GM18909 (cell line): ENCODE results near the gene IRF5.

Experiments
- ATAC-seq: cut with Tn5 transposase; IDR thresholded peaks from one replicate; pipeline ENCODE4 v1.9.1; 2021; ENCODE audit warnings: mild to moderate bottlenecking; ENCODE audit not compliant: unreplicated experiment, poor library complexity

Gene IRF5

GRCh38 chr7:128937647-128938543 is at the start of gene IRF5:
IRF5 (plus strand) TSS chr7:128937927; CDS start chr7:128942082, 4,155 bp downstream.
- ATAC-seq, result peak; percentile 21

GRCh38 chr7:128888039-128888755 is 49.5 kb upstream of the IRF5 start:
- ATAC-seq, result no peak

DNA sequence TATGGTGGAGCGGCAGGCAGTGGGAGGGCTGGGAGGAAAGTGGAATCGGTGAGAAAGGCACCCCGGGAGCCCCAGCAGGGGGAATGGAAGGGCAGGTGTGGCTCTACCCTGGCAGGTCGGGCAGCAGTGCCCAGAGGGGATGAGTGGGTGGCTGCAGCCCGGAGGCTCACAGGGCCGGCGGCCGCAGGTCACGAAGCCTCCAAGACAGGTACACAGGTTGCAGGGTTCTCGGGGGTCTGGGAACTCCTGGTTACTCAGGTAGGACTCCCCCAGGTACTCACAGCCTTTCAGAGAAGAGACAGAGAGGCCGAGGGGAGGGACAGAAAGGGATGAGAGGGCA is 49.0 kb upstream of the IRF5 start:
- ATAC-seq, result no peak

DNA sequence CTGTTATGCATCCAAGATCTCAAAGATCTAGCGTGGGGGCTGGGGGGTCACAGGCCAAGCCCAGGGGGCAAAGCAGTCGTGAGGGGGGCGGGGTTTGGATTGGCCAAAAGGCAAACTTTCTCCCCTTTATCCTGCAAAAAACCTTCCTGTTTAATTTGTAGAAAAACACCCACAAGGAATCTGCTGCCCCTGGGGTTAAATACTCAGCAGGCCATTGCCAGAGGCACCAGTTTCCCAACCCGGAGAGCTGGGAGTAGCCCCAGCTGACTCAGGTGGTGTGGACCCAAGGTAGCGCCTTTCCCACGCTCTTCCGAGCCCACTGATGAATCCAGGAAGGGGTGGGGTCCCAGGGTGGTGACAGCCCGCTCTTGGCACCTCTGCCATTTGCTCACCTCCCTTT is 48.6 kb upstream of the IRF5 start:
- no peak for ATAC-seq

- no peak for ATAC-seq
Measured at GRCh38 chr7:128890306-128891109, 47.2 kb upstream of the IRF5 start.

DNA sequence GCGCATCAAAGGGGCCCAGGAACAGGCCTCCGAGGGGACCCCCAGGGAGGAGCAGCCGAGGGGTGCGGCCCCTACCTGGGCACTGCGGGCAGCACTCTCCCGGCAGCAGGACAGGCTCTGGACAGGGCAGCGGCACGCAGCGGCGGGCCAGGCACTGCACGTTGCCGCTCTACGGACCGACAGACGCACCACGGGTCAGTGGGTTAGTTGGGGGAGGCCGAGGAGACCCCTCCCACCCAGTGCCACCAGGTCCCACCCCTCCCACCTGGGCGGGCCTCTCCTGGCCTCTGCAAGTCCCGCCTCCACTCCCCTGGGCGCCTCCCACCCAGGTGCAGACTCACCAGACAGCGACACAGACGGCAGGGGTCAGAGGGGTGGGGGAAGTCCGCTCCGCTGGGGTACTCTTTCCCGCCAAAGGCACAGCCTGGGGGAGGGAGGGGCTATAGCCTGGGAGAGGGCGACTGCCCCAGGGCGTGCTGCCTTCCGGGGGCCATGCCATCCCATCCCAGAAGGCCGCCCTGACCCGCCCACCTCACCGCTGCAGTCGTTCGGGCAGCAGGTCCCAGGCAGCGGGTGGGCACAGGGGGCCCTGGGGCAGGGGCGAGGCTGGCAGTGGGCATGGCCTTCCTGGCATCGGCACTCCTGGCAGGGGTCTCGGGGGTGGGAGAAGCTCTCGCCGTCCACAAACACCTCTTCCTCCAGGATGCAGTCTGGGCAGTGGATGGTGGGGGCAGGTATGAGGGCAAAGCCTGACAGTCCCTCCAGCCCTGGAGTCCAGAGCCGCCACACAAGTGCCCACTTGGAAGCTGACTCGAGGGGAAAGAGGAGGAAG is 46.4 kb upstream of the IRF5 start:
- ATAC-seq, result no peak

DNA sequence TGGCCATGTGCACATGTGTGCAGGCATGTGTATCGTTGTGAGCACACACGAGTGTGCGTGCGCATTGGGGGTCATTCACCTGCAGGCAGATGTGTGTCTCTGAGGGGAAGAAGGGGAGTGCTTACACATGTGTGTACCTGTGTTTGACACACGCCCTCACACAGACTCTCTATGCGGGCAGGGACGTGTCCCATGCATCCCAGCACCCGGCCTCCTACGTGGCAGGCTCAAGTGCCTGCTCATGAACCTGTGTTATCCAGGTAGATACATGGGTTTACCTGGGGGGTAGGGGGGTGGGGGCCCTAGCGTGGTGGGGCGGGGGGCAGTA is 45.8 kb upstream of the IRF5 start:
- ATAC-seq, result no peak

DNA sequence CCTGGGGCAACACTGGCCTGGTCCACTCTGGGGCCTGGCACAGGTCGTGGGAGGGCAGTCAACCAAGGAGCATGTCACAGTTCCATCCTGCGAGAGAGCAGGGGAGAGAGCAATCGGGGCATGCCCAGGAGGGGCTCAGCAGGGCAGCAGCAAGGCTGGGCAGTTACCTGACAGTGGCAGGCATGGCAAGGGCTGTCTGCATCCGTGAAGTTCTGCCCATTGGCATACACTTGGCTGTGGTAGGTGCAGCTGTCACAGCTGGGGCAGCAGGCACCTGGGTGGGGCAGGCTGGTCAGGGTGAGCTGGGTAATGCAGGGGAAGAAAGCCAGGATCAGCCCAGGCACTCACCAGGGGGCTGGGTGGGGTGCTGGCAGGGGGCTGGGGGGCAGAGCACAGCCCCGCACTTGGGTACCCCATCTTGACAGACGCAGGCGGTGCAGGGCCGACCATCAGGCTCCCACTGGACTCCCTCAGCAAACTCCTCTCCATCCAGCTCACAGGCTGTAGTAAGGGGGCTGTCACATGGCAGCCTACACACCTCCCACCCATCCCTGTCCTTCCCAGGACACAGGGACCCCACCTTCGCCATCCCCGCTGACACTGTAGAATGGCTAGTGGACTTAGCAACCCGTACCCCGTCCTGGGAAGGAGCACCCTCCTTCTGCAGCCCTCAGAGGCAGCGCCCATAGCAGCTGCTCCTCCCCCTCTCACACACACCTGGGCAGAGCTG is 45.0 kb upstream of the IRF5 start:
- no peak for ATAC-seq

GRCh38 chr7:128893251-128894100 is 44.3 kb upstream of the IRF5 start:
- no peak for ATAC-seq

GRCh38 chr7:128894101-128894440 is 43.7 kb upstream of the IRF5 start:
- ATAC-seq, result no peak

DNA sequence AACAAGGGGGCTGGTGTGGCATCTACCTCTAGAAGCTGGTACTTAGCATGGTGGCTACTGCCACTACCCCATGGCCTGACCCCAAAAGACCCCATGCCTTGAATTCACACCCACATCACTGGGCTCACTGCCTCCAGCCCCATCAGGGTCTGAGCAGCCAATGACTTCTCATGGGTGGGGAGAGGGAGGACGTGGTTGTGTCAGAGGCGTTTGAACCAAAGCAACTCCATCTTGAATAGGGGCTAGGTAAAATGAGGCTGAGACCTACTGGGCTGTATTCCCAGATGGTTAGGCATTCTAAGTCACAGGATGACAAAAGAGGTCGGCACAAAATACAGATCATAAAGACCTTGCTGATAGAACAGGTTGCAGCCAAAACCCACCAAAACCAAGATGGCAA is 42.4 kb upstream of the IRF5 start:
- ATAC-seq, result no peak

GRCh38 chr7:128899392-128899791 is 38.3 kb upstream of the IRF5 start:
- ATAC-seq, result no peak

DNA sequence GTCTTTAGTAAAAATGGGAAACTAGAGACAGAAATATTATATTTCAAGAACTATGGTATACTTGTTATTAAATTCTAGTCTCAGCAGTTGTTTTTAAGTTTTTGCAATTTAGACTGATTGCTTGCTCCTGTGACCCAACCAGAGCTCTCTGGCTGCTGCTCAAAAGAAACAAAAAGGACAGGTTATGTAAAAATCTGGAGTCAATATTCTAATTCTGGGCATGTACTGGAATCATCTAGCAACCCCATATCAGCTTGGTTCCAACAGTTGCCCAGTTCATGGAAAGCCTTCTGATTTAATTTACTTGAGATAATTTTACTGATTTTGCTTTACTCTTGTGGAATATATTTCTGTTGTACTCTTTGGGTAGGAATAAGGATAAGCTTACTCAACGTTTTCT is 37.5 kb upstream of the IRF5 start:
- no peak for ATAC-seq

- no peak for ATAC-seq
Measured at GRCh38 chr7:128902761-128903585, 34.8 kb upstream of the IRF5 start.

GRCh38 chr7:128903621-128904361 is 33.9 kb upstream of the IRF5 start:
- no peak for ATAC-seq

- ATAC-seq, result no peak
Measured at GRCh38 chr7:128904381-128905197, 33.1 kb upstream of the IRF5 start.
